Adrenal gland (tissue), 5 donors: Measurements from ENCODE around the gene XYLT1.

ENCODE experiments used
- POLR2A ChIP-seq, 2 donors: fragments of 450-650 bp; IDR thresholded peaks; one replicate each; pipeline ENCODE4 v1.6.1; 2017; ENCODE audit warnings: antibody characterized with exemption in 2 of 2, mild to moderate bottlenecking in 2 of 2, moderate library complexity in 1 of 2
- TF ChIP-seq, protein P1 (sequence below), 6 experiments: fragments of 450-650 bp in 4 of 6; fragments of 200-600 bp in 2 of 6; sonication (generic) in 1 of 6; IDR thresholded peaks; 1 replicate in 5 of 6; 2 replicates in 1 of 6; pipeline versions ENCODE4 v1.5.1 to v1.8.0; 2016 to 2021; ENCODE audit warnings: antibody characterized with exemption in 6 of 6, mild to moderate bottlenecking in 2 of 6, moderate library complexity in 1 of 6
- donor health status: DM: no; HTN: no; CAD: no.

DNA sequence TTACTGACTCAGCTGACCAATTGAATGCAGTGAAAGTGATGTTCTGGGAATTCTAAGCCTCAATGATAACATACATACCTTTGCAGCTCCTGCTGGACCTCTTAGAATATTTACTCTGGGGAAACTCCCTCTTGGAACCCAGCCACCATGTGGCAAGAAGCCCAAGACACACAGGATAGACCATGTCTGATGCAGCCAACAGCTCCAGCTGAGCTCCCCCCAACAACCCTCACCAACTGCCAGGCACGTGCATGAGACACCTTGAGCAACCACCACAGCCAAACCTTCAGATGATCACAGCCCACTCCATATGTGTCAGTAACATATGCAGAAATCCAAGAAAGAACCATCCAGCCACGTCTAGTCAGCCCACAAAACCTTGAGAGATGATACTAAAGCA lies 53.0 kb downstream of the XYLT1 start:
- no peak for TF ChIP-seq POLR2A (IDR thresholded peaks at IDR 0.05)
- TF ChIP-seq, protein P1, sequence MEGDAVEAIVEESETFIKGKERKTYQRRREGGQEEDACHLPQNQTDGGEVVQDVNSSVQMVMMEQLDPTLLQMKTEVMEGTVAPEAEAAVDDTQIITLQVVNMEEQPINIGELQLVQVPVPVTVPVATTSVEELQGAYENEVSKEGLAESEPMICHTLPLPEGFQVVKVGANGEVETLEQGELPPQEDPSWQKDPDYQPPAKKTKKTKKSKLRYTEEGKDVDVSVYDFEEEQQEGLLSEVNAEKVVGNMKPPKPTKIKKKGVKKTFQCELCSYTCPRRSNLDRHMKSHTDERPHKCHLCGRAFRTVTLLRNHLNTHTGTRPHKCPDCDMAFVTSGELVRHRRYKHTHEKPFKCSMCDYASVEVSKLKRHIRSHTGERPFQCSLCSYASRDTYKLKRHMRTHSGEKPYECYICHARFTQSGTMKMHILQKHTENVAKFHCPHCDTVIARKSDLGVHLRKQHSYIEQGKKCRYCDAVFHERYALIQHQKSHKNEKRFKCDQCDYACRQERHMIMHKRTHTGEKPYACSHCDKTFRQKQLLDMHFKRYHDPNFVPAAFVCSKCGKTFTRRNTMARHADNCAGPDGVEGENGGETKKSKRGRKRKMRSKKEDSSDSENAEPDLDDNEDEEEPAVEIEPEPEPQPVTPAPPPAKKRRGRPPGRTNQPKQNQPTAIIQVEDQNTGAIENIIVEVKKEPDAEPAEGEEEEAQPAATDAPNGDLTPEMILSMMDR (IDR thresholded peaks at IDR 0.05) = no peak
